H1 (cell line): Measurements from ENCODE around the gene ESPNL. TPM values are rescaled to one million over a fixed set of nuclear protein-coding genes. Genes with fewer than 3 reads are reported as not detected.

ENCODE experiments used
- POLR2AphosphoS5 ChIP-seq: IDR thresholded peaks from 2 replicates; pipeline ENCODE4 v1.6.1; 2011; ENCODE audit warnings: low read depth, low read length
- SRF ChIP-seq: IDR thresholded peaks from 2 replicates; pipeline ENCODE4 v1.6.1; 2011; ENCODE audit warnings: mild to moderate bottlenecking, low read depth, low read length, moderate library complexity
- TAF1 ChIP-seq: IDR thresholded peaks from 2 replicates; pipeline ENCODE4 v1.6.1; 2011; ENCODE audit warnings: mild to moderate bottlenecking, low read depth, low read length
- polyA plus RNA-seq, 7 experiments: library from polyadenylated mRNA; depleted of rRNA in 3 of 7; stranded (reverse) in 5 of 7; unstranded in 2 of 7; fragments of >200 nt in 5 of 7; fragments of 200-250 nt in 2 of 7; gene quantifications; 1 replicate in 5 of 7; 2 replicates in 1 of 7; 4 replicates in 1 of 7; pipeline versions ENCODE4 v1.2.1 to v1.2.3, GENCODE V29; 2011 to 2013; ENCODE audit warnings: missing spikeins in 2 of 7, mixed read lengths in 2 of 7
- total RNA-seq: library from RNA; stranded (reverse); fragmentation: NEBNext Ultra II Directional; extraction: Animal tissue kit (Norgen Biotek cat#: 25700); gene quantifications from 2 replicates; pipeline ENCODE4 v1.2.1, GENCODE V29; 2021

ESPNL gene
- total and polyA plus RNA-seq, 2 of the 8 experiments (the other 6 are each of a cell fraction or from before 2014, with no cell fraction given) = 0.68 to 1.3 TPM

GRCh38 chr2:238091436-238092060 lies 8.6 kb upstream of the ESPNL start (continued):
- no peak for TF ChIP-seq SRF
- TF ChIP-seq POLR2AphosphoS5 = no peak; the same call in 1 of the 2 replicates
- TF ChIP-seq TAF1 = no peak
